PC-3 (cell line): ENCODE measurements around the gene SELENOV. TPM values are rescaled to one million over a fixed set of nuclear protein-coding genes. Genes with fewer than 3 reads are reported as not detected.

ENCODE experiments used
- ATAC-seq: fragments of 200-7000 bp; cut with Tn5 transposase; 2 replicates; pipeline ENCODE4 v1.9.1; 2020; ENCODE audit warnings: mild to moderate bottlenecking, moderate library complexity
- BruUV-seq: library from RNA; stranded (reverse); fragments of 400-500 nt; replicated peaks from 2 replicates; lab custom pipeline; 2021; lab: Mats Ljungman, UMichigan
- CTCF ChIA-PET: fragments of 300-600 bp; sonication (Branson Sonifier 250); formaldehyde crosslinking; loops from one replicate; lab custom pipeline; 2022; ENCODE audit warnings: antibody characterized with exemption; lab: Charles Lee
- POLR2A ChIA-PET: fragments of 300-600 bp; sonication (Branson Sonifier 250); formaldehyde crosslinking; loops from one replicate; lab custom pipeline; 2022; ENCODE audit warnings: antibody characterized with exemption; ENCODE audit not compliant: unreplicated experiment; lab: Charles Lee
- DNase-seq: peaks from one replicate; pipeline ENCODE4 v3.0.0-alpha.2; 2015
- H2AFZ ChIP-seq: fragments of 300-600 bp; sonication (generic); 2 replicates; pipeline ENCODE4 v1.6.0; 2016; ENCODE audit warnings: antibody characterized with exemption, low read length
- H3F3A ChIP-seq: fragments of 300-600 bp; sonication (generic); one replicate; pipeline ENCODE4 v1.6.0; 2017; ENCODE audit warnings: antibody characterized with exemption, low read length, control low read depth, mild to moderate bottlenecking; ENCODE audit not compliant: unreplicated experiment
- H3K27ac ChIP-seq: fragments of 300-600 bp; sonication (generic); 2 replicates; pipeline ENCODE4 v1.5.1; 2016; ENCODE audit warnings: mild to moderate bottlenecking, low read length
- H3K27me3 ChIP-seq: fragments of 300-600 bp; sonication (generic); 2 replicates; pipeline ENCODE4 v1.6.1; 2016; ENCODE audit warnings: low read length, mixed read lengths
- H3K36me3 ChIP-seq: fragments of 300-600 bp; sonication (generic); 2 replicates; pipeline ENCODE4 v1.6.1; 2016; ENCODE audit warnings: low read depth, mixed run types, low read length, mixed read lengths
- H3K4me1 ChIP-seq: fragments of 300-600 bp; sonication (generic); 2 replicates; pipeline ENCODE4 v1.5.1; 2016; ENCODE audit warnings: low read length; ENCODE audit not compliant: insufficient read depth
- H3K4me2 ChIP-seq: fragments of 300-600 bp; sonication (generic); 2 replicates; pipeline ENCODE4 v1.6.0; 2016; ENCODE audit warnings: low read length
- H3K4me3 ChIP-seq: fragments of 300-600 bp; sonication (generic); 2 replicates; pipeline ENCODE4 v1.5.1; 2016; ENCODE audit warnings: mild to moderate bottlenecking, low read length, mixed read lengths
- H3K79me2 ChIP-seq: fragments of 300-600 bp; sonication (generic); 2 replicates; pipeline ENCODE4 v1.6.1; 2017; ENCODE audit warnings: low read length, mixed read lengths
- H3K9ac ChIP-seq: fragments of 300-600 bp; sonication (generic); 2 replicates; pipeline ENCODE4 v1.6.0; 2016; ENCODE audit warnings: mild to moderate bottlenecking, low read length
- H3K9me2 ChIP-seq: fragments of 300-600 bp; sonication (generic); replicated peaks from 2 replicates; pipeline ENCODE4 v1.6.1; 2016; ENCODE audit warnings: mixed run types, low read length, mixed read lengths
- H3K9me3 ChIP-seq: fragments of 300-600 bp; sonication (generic); 2 replicates; pipeline ENCODE4 v1.6.1; 2016; ENCODE audit warnings: low read length, mixed read lengths
- H4K20me1 ChIP-seq: fragments of 300-600 bp; sonication (generic); 2 replicates; pipeline ENCODE4 v1.6.1; 2016; ENCODE audit warnings: low read length, mixed read lengths
- EZH2 ChIP-seq: fragments of 300-600 bp; sonication (generic); IDR thresholded peaks from one replicate; pipeline ENCODE4 v1.6.1; 2017; ENCODE audit warnings: antibody characterized with exemption, mild to moderate bottlenecking, low read length; ENCODE audit not compliant: unreplicated experiment
- EZH2phosphoT487 ChIP-seq: fragments of 300-600 bp; sonication (generic); IDR thresholded peaks from 2 replicates; pipeline ENCODE4 v1.6.1; 2018; ENCODE audit warnings: mild to moderate bottlenecking, antibody characterized with exemption, low read length, borderline replicate concordance
- intact Hi-C: fragments of 100-400 bp; cut with micrococcal nuclease; formaldehyde crosslinking; loops from 2 replicates; pipeline ENCODE4 v1.9.0; 2023
- total RNA-seq: library from RNA; depleted of rRNA; stranded (reverse); fragments of >200 nt; gene quantifications from 2 replicates; pipeline ENCODE4 v1.2.3, GENCODE V29; 2014
- TF ChIP-seq, protein P1 (sequence below): fragments of 300-600 bp; sonication (generic); conservative IDR thresholded peaks from 2 replicates; pipeline ENCODE4 v1.5.1; 2017; ENCODE audit warnings: antibody characterized with exemption, low read depth, mild to moderate bottlenecking, low read length

SELENOV gene
- total RNA-seq, 1 experiment from 2014 or later: not detected

DNA sequence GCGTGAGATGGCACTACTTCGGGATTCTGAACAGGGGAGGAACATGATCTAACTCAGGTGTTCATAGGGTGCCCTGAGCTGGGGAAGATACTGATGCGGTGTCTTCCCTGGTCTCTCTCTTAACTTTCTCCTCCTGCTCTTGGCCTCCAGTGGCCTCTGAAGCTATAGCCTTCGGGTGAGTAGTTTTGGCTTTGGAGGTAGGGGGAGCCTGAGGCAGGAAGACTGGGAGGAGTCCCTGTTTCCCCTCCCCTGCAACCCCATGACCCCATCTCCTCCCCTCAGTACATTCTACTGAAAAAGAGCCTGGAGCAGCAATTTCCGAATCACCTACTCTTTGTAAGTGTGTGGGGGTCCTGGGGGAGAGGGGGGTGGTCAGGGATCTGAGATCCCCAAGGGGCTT, 3.5 kb downstream of the SELENOV start:
- Histone ChIP-seq H4K20me1 (no peaks in the 10 kb centered on the region), H3K4me2 (no peak overlapping the region), H2AFZ (no peak overlapping the region), H3K79me2 (no peaks in the 10 kb centered on the region), H3K4me1 (no peaks in the 10 kb centered on the region), H3K27ac (no peak overlapping the region), H3K9me3 (no peaks in the 10 kb centered on the region), H3K9ac (no peak overlapping the region), H3K36me3 (no peaks in the 10 kb centered on the region), H3K27me3 (peaks cover 5% of the 10 kb centered on the region; the same call in 1 of the 2 replicates), H3F3A (no peaks in the 10 kb centered on the region), H3K9me2 (no peaks in the 10 kb centered on the region), H3K4me3 (no peak overlapping the region)
- intact Hi-C loops: no loop called here
- POLR2A ChIA-PET: no interaction called here
- ATAC-seq (no peak), DNase-seq (no peak)
- CTCF ChIA-PET: no interaction called here
- BruUV-seq: no TSS peak
- TF ChIP-seq EZH2: no peak

DNA sequence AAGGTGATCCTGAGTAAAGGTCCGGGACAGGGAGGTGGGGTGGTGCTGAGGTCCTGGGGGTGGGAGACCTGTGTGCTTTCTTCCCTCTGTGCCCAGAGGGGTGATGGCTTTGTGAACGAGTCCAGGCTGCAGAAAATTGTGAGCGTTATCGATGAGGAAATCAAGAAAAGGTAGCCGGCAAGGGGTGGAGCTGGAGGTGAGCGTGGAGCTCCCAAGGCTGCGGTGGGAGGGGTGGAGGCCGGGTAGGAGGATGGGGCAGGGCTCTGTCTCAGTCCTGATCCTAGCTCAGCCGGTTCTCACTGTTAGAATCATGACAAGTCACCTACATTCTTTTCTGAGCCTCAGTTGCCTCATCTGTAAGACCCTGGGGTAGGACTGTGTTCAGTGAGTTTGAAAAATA, 4.0 kb downstream of the SELENOV start:
- Histone ChIP-seq H3K4me3 (no peak overlapping the region), H3K4me1 (no peaks in the 10 kb centered on the region), H3K4me2 (no peak overlapping the region), H3K27me3 (peaks cover 5% of the 10 kb centered on the region; the same call in 1 of the 2 replicates), H3K9me2 (no peaks in the 10 kb centered on the region), H4K20me1 (no peaks in the 10 kb centered on the region), H3F3A (no peaks in the 10 kb centered on the region), H2AFZ (no peak overlapping the region), H3K9ac (no peak overlapping the region), H3K9me3 (no peaks in the 10 kb centered on the region), H3K79me2 (no peaks in the 10 kb centered on the region), H3K27ac (no peak overlapping the region), H3K36me3 (no peaks in the 10 kb centered on the region)
- CTCF ChIA-PET: no interaction called here
- no TSS peak for BruUV-seq
- TF ChIP-seq, protein P1, sequence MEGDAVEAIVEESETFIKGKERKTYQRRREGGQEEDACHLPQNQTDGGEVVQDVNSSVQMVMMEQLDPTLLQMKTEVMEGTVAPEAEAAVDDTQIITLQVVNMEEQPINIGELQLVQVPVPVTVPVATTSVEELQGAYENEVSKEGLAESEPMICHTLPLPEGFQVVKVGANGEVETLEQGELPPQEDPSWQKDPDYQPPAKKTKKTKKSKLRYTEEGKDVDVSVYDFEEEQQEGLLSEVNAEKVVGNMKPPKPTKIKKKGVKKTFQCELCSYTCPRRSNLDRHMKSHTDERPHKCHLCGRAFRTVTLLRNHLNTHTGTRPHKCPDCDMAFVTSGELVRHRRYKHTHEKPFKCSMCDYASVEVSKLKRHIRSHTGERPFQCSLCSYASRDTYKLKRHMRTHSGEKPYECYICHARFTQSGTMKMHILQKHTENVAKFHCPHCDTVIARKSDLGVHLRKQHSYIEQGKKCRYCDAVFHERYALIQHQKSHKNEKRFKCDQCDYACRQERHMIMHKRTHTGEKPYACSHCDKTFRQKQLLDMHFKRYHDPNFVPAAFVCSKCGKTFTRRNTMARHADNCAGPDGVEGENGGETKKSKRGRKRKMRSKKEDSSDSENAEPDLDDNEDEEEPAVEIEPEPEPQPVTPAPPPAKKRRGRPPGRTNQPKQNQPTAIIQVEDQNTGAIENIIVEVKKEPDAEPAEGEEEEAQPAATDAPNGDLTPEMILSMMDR: no peak
- TF ChIP-seq EZH2phosphoT487 (no peak), EZH2 (no peak)
- intact Hi-C loops: no loop called here
- POLR2A ChIA-PET: no interaction called here
- no peak for ATAC-seq
- DNase-seq: no peak

DNA sequence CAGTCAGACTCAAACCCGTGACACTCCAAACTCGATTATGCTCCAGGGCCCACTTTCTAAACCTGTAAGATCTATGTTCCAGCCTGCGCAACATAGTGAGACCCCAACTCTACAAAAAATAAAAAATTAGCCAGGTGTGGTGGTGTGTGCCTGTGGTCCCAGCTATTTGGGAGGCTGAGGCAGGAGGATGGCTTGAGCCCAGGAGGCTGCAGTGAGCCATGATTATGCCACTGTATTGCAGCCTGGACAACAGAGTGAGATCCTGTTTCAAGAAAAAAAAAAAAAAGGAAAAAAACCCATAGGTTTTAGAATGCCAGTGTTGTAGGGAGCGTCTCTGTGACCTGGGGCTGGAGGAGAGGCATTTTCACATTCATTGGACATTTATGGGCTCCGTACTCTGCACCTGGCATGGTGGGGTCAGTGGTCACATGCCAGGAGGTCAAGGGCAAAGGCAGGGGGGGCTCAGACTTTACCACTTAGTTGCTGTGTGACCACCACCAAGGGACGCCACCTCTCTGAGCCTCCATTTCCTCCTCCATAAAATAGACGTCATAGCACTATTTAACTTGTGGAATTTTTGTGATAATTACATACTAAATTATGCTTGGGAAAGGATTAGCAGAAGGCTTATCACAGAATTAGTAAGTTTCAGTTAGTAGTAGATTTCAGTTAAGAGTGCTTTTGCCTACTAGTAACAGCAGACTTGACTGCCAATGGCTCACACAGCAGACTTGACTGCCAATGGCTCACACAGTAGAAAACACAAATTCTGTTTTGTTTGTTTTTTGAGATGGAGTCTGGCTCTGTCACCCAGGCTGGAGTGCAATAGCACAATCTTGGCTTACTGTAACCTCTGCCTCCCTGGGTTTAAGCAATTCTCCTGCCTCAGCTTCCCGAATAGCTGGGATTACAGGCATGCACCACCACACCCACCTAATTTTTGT, 5.9 kb downstream of the SELENOV start:
- Histone ChIP-seq H3K9ac (no peak overlapping the region), H4K20me1 (no peaks in the 10 kb centered on the region), H2AFZ (no peak overlapping the region), H3K9me2 (no peaks in the 10 kb centered on the region), H3K4me3 (no peak overlapping the region), H3K27me3 (no peaks in the 10 kb centered on the region), H3K4me2 (no peak overlapping the region), H3K79me2 (no peaks in the 10 kb centered on the region), H3K27ac (no peak overlapping the region), H3K36me3 (no peaks in the 10 kb centered on the region), H3F3A (no peaks in the 10 kb centered on the region), H3K4me1 (no peaks in the 10 kb centered on the region), H3K9me3 (no peaks in the 10 kb centered on the region)
- POLR2A ChIA-PET: no interaction called here
- no TSS peak for BruUV-seq
- CTCF ChIA-PET: no interaction called here
- intact Hi-C loops: no loop called here
- ATAC-seq: no peak
- DNase-seq: no peak
- TF ChIP-seq, protein P1: no peak
- TF ChIP-seq EZH2phosphoT487 (no peak), EZH2 (no peak)
